PC-3 (cell line): ENCODE measurements around the gene CDK18. TPM values are rescaled to one million over a fixed set of nuclear protein-coding genes. Genes with fewer than 3 reads are reported as not detected.

Experiments used
- ATAC-seq: fragments of 200-7000 bp; cut with Tn5 transposase; 2 replicates; pipeline ENCODE4 v1.9.1; 2020; ENCODE audit warnings: mild to moderate bottlenecking, moderate library complexity
- BruUV-seq: library from RNA; stranded (reverse); fragments of 400-500 nt; replicated peaks from 2 replicates; lab custom pipeline; 2021; lab: Mats Ljungman, UMichigan
- CTCF ChIA-PET: fragments of 300-600 bp; sonication (Branson Sonifier 250); formaldehyde crosslinking; loops from one replicate; lab custom pipeline; 2022; ENCODE audit warnings: antibody characterized with exemption; lab: Charles Lee
- POLR2A ChIA-PET: fragments of 300-600 bp; sonication (Branson Sonifier 250); formaldehyde crosslinking; loops from one replicate; lab custom pipeline; 2022; ENCODE audit warnings: antibody characterized with exemption; ENCODE audit not compliant: unreplicated experiment; lab: Charles Lee
- DNase-seq: peaks from one replicate; pipeline ENCODE4 v3.0.0-alpha.2; 2015
- H2AFZ ChIP-seq: fragments of 300-600 bp; sonication (generic); 2 replicates; pipeline ENCODE4 v1.6.0; 2016; ENCODE audit warnings: antibody characterized with exemption, low read length
- H3F3A ChIP-seq: fragments of 300-600 bp; sonication (generic); one replicate; pipeline ENCODE4 v1.6.0; 2017; ENCODE audit warnings: antibody characterized with exemption, low read length, control low read depth, mild to moderate bottlenecking; ENCODE audit not compliant: unreplicated experiment
- H3K27ac ChIP-seq: fragments of 300-600 bp; sonication (generic); 2 replicates; pipeline ENCODE4 v1.5.1; 2016; ENCODE audit warnings: mild to moderate bottlenecking, low read length
- H3K27me3 ChIP-seq: fragments of 300-600 bp; sonication (generic); 2 replicates; pipeline ENCODE4 v1.6.1; 2016; ENCODE audit warnings: low read length, mixed read lengths
- H3K36me3 ChIP-seq: fragments of 300-600 bp; sonication (generic); 2 replicates; pipeline ENCODE4 v1.6.1; 2016; ENCODE audit warnings: low read depth, mixed run types, low read length, mixed read lengths
- H3K4me1 ChIP-seq: fragments of 300-600 bp; sonication (generic); 2 replicates; pipeline ENCODE4 v1.5.1; 2016; ENCODE audit warnings: low read length; ENCODE audit not compliant: insufficient read depth
- H3K4me2 ChIP-seq: fragments of 300-600 bp; sonication (generic); 2 replicates; pipeline ENCODE4 v1.6.0; 2016; ENCODE audit warnings: low read length
- H3K4me3 ChIP-seq: fragments of 300-600 bp; sonication (generic); 2 replicates; pipeline ENCODE4 v1.5.1; 2016; ENCODE audit warnings: mild to moderate bottlenecking, low read length, mixed read lengths
- H3K79me2 ChIP-seq: fragments of 300-600 bp; sonication (generic); 2 replicates; pipeline ENCODE4 v1.6.1; 2017; ENCODE audit warnings: low read length, mixed read lengths
- H3K9ac ChIP-seq: fragments of 300-600 bp; sonication (generic); 2 replicates; pipeline ENCODE4 v1.6.0; 2016; ENCODE audit warnings: mild to moderate bottlenecking, low read length
- H3K9me2 ChIP-seq: fragments of 300-600 bp; sonication (generic); replicated peaks from 2 replicates; pipeline ENCODE4 v1.6.1; 2016; ENCODE audit warnings: mixed run types, low read length, mixed read lengths
- H3K9me3 ChIP-seq: fragments of 300-600 bp; sonication (generic); 2 replicates; pipeline ENCODE4 v1.6.1; 2016; ENCODE audit warnings: low read length, mixed read lengths
- H4K20me1 ChIP-seq: fragments of 300-600 bp; sonication (generic); 2 replicates; pipeline ENCODE4 v1.6.1; 2016; ENCODE audit warnings: low read length, mixed read lengths
- EZH2 ChIP-seq: fragments of 300-600 bp; sonication (generic); IDR thresholded peaks from one replicate; pipeline ENCODE4 v1.6.1; 2017; ENCODE audit warnings: antibody characterized with exemption, mild to moderate bottlenecking, low read length; ENCODE audit not compliant: unreplicated experiment
- EZH2phosphoT487 ChIP-seq: fragments of 300-600 bp; sonication (generic); IDR thresholded peaks from 2 replicates; pipeline ENCODE4 v1.6.1; 2018; ENCODE audit warnings: mild to moderate bottlenecking, antibody characterized with exemption, low read length, borderline replicate concordance
- intact Hi-C: fragments of 100-400 bp; cut with micrococcal nuclease; formaldehyde crosslinking; loops from 2 replicates; pipeline ENCODE4 v1.9.0; 2023
- total RNA-seq: library from RNA; depleted of rRNA; stranded (reverse); fragments of >200 nt; gene quantifications from 2 replicates; pipeline ENCODE4 v1.2.3, GENCODE V29; 2014
- TF ChIP-seq, protein P1 (sequence below): fragments of 300-600 bp; sonication (generic); conservative IDR thresholded peaks from 2 replicates; pipeline ENCODE4 v1.5.1; 2017; ENCODE audit warnings: antibody characterized with exemption, low read depth, mild to moderate bottlenecking, low read length

Gene CDK18
- total RNA-seq, 1 experiment from 2014 or later = 13.2 TPM

DNA sequence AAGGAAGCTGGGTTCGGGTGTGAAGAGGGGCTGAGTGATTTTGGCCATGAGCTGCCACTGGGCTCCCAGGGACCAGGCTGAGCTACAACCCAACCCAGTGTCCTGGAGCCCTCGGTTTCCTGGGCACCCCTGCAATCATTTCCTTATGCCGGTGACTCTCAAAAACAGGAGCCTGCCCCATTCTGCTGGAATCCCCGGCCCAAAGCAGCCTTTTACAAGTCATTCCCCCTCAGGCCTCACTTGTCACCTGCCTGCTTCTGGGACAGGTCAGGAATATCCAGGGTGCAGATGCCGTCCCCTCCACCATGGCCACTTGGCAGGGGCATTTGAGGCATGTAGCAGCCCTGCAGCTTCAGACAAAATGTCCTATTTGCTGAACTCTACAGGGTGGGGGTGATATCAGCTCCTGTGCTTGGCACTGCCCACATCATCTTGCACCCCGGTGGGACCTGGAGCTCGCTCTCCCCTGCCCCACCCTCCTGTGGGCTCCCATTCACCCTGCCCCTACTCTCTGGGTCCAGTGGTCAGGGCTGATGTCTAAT lies 30.0 kb downstream of the CDK18 start:
- no peak for TF ChIP-seq EZH2phosphoT487
- TF ChIP-seq, protein P1, sequence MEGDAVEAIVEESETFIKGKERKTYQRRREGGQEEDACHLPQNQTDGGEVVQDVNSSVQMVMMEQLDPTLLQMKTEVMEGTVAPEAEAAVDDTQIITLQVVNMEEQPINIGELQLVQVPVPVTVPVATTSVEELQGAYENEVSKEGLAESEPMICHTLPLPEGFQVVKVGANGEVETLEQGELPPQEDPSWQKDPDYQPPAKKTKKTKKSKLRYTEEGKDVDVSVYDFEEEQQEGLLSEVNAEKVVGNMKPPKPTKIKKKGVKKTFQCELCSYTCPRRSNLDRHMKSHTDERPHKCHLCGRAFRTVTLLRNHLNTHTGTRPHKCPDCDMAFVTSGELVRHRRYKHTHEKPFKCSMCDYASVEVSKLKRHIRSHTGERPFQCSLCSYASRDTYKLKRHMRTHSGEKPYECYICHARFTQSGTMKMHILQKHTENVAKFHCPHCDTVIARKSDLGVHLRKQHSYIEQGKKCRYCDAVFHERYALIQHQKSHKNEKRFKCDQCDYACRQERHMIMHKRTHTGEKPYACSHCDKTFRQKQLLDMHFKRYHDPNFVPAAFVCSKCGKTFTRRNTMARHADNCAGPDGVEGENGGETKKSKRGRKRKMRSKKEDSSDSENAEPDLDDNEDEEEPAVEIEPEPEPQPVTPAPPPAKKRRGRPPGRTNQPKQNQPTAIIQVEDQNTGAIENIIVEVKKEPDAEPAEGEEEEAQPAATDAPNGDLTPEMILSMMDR = no peak
- Histone ChIP-seq H3K27me3 (no peaks in the 10 kb centered on the region), H3K9ac (no peak overlapping the region), H2AFZ (no peak overlapping the region), H3K36me3 (no peaks in the 10 kb centered on the region), H3K9me2 (no peaks in the 10 kb centered on the region), H3K9me3 (no peaks in the 10 kb centered on the region), H4K20me1 (no peaks in the 10 kb centered on the region), H3K4me2 (no peak overlapping the region), H3K27ac (no peak overlapping the region), H3F3A (no peaks in the 10 kb centered on the region), H3K4me3 (no peak overlapping the region), H3K79me2 (no peaks in the 10 kb centered on the region), H3K4me1 (peaks cover 32% of the 10 kb centered on the region)
- ChIA-PET POLR2A (no interaction called here), CTCF (no interaction called here)
- BruUV-seq = no TSS peak
- intact Hi-C loops = no loop called here
- ATAC-seq = no peak
- no peak for DNase-seq

- Histone ChIP-seq H3K9me2 (no peaks in the 10 kb centered on the region), H3K36me3 (no peaks in the 10 kb centered on the region), H3K79me2 (no peaks in the 10 kb centered on the region), H3F3A (no peaks in the 10 kb centered on the region), H3K9ac (no peak overlapping the region), H3K4me2 (no peak overlapping the region), H3K27me3 (no peaks in the 10 kb centered on the region), H2AFZ (no peak overlapping the region), H3K27ac (no peak overlapping the region), H3K4me3 (no peak overlapping the region), H3K4me1 (peaks cover 26% of the 10 kb centered on the region), H3K9me3 (no peaks in the 10 kb centered on the region), H4K20me1 (no peaks in the 10 kb centered on the region)
- TF ChIP-seq, protein P1 = no peak
- TF ChIP-seq EZH2 (no peak), EZH2phosphoT487 (no peak)
- CTCF ChIA-PET = interaction anchor here (0.5 kb wide), 1 partner anchor 264 kb away, joined by 3 read pairs; no protein-coding TSS in a partner anchor
- no TSS peak for BruUV-seq
- DNase-seq (no peak), ATAC-seq (no peak)
- POLR2A ChIA-PET = no interaction called here
- intact Hi-C loops = no loop called here
Observed at GRCh38 chr1:205535096-205535495, 30.6 kb downstream of the CDK18 start.
